A673 (cell line): ENCODE data around the gene ATG12. TPM values are rescaled to one million over a fixed set of nuclear protein-coding genes. Genes with fewer than 3 reads are reported as not detected.

Experiments used
- BruUV-seq: library from RNA; stranded (reverse); fragments of 400-500 nt; replicated peaks from 2 replicates; lab custom pipeline; 2021; lab: Mats Ljungman, UMichigan
- CTCF ChIA-PET: fragments of 300-600 bp; sonication (Branson Sonifier 250); formaldehyde crosslinking; loops from one replicate; lab custom pipeline; 2022; ENCODE audit warnings: antibody characterized with exemption; lab: Charles Lee
- POLR2A ChIA-PET: fragments of 300-600 bp; sonication (Branson Sonifier 250); formaldehyde crosslinking; loops from one replicate; lab custom pipeline; 2022; ENCODE audit warnings: antibody characterized with exemption; ENCODE audit not compliant: low non-redundant PET; lab: Charles Lee
- DNase-seq: peaks from one replicate; pipeline ENCODE4 v3.0.0-alpha.2; 2015; ENCODE audit warnings: low spot score
- H3K27ac ChIP-seq: fragments of 200-600 bp; sonication (generic); 2 replicates; pipeline ENCODE4 v1.5.1; 2016; ENCODE audit warnings: mixed run types, low read depth, mild to moderate bottlenecking, mixed read lengths, antibody characterized with exemption, low read length; ENCODE audit not compliant: poor library complexity, severe bottlenecking
- H3K27me3 ChIP-seq: fragments of 200-600 bp; sonication (generic); replicated peaks from 2 replicates; pipeline ENCODE4 v1.6.1; 2017; ENCODE audit warnings: mixed run types, low read depth, mild to moderate bottlenecking, mixed read lengths, antibody characterized with exemption, low read length; ENCODE audit not compliant: insufficient read depth, poor library complexity
- H3K36me3 ChIP-seq: fragments of 200-600 bp; sonication (generic); 2 replicates; pipeline ENCODE4 v1.6.1; 2016; ENCODE audit warnings: mixed run types, mild to moderate bottlenecking, mixed read lengths, antibody characterized with exemption, low read length; ENCODE audit not compliant: insufficient read depth, poor library complexity, severe bottlenecking
- H3K4me1 ChIP-seq: fragments of 200-600 bp; sonication (generic); 2 replicates; pipeline ENCODE4 v1.6.1; 2017; ENCODE audit warnings: mixed run types, mild to moderate bottlenecking, mixed read lengths, antibody characterized with exemption, low read length; ENCODE audit not compliant: insufficient read depth, poor library complexity, severe bottlenecking
- H3K4me3 ChIP-seq: fragments of 200-600 bp; sonication (generic); 2 replicates; pipeline ENCODE4 v1.5.1; 2016; ENCODE audit warnings: low read depth, mixed run types, mild to moderate bottlenecking, mixed read lengths, low read length; ENCODE audit not compliant: poor library complexity, severe bottlenecking
- H3K9me3 ChIP-seq: fragments of 200-600 bp; sonication (generic); 2 replicates; pipeline ENCODE4 v1.6.1; 2016; ENCODE audit warnings: mixed run types, low read depth, mild to moderate bottlenecking, mixed read lengths, antibody characterized with exemption, low read length; ENCODE audit not compliant: poor library complexity, severe bottlenecking
- EZH2 ChIP-seq: fragments of 200-600 bp; sonication (generic); IDR thresholded peaks from 2 replicates; pipeline ENCODE4 v1.6.1; 2017; ENCODE audit warnings: borderline replicate concordance, low read depth, mild to moderate bottlenecking, mixed read lengths, antibody characterized with exemption, low read length; ENCODE audit not compliant: poor library complexity, severe bottlenecking
- intact Hi-C: fragments of 100-400 bp; cut with micrococcal nuclease; formaldehyde crosslinking; loops from one replicate; pipeline ENCODE4 v1.10.0; 2022; ENCODE audit not compliant: unreplicated experiment
- total RNA-seq: library from RNA; stranded (reverse); gene quantifications from 2 replicates; pipeline ENCODE4 v1.2.3, GENCODE V29; 2021
- TF ChIP-seq, protein P1 (sequence below): fragments of 300-800, 200-600 bp; sonication (generic); conservative IDR thresholded peaks from 2 replicates; pipeline ENCODE4 v1.5.1; 2017; ENCODE audit warnings: low read depth, mild to moderate bottlenecking, antibody characterized with exemption, low read length, moderate library complexity, mixed read lengths

Gene ATG12
- total RNA-seq, 1 experiment from 2014 or later, result 55.8 TPM

DNA sequence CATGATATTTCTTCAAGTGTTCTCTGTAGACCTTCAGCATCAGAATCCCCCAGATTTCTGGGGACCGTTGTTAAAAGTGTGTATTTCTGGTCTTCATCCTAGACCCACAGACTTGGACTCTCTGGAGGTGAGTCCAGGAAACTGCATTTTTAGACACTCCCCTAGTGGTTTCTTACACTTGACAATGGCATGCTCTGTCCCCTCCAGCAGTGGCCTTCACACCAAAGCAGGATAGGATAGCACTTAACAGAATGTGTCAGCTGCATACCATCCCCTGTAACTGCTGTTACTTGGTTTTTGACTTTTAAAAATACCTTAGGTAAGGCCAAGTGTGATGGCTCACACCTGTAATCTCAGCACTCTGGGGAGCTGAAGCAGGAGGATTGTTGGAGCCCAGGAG, 45.7 kb downstream of the ATG12 start:
- TF ChIP-seq EZH2, result no peak
- TF ChIP-seq, protein P1, sequence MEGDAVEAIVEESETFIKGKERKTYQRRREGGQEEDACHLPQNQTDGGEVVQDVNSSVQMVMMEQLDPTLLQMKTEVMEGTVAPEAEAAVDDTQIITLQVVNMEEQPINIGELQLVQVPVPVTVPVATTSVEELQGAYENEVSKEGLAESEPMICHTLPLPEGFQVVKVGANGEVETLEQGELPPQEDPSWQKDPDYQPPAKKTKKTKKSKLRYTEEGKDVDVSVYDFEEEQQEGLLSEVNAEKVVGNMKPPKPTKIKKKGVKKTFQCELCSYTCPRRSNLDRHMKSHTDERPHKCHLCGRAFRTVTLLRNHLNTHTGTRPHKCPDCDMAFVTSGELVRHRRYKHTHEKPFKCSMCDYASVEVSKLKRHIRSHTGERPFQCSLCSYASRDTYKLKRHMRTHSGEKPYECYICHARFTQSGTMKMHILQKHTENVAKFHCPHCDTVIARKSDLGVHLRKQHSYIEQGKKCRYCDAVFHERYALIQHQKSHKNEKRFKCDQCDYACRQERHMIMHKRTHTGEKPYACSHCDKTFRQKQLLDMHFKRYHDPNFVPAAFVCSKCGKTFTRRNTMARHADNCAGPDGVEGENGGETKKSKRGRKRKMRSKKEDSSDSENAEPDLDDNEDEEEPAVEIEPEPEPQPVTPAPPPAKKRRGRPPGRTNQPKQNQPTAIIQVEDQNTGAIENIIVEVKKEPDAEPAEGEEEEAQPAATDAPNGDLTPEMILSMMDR, result no peak
- Histone ChIP-seq H3K9me3 (no peaks in the 10 kb centered on the region), H3K36me3 (no peaks in the 10 kb centered on the region), H3K4me3 (no peak overlapping the region), H3K27me3 (peaks cover 26% of the 10 kb centered on the region), H3K27ac (no peak overlapping the region), H3K4me1 (no peaks in the 10 kb centered on the region)
- BruUV-seq, result no TSS peak
- ChIA-PET CTCF (no interaction called here), POLR2A (no interaction called here)
- intact Hi-C loops, result no loop called here
- no peak for DNase-seq

GRCh38 chr5:115788440-115788839, 52.9 kb downstream of the ATG12 start:
- intact Hi-C loops, result no loop called here
- ChIA-PET POLR2A (no interaction called here), CTCF (no interaction called here)
- Histone ChIP-seq H3K4me3 (no peak overlapping the region), H3K9me3 (no peaks in the 10 kb centered on the region), H3K4me1 (no peaks in the 10 kb centered on the region), H3K27me3 (peaks cover 49% of the 10 kb centered on the region), H3K27ac (no peak overlapping the region), H3K36me3 (no peaks in the 10 kb centered on the region)
- TF ChIP-seq, protein P1, result no peak
- no peak for TF ChIP-seq EZH2
- no peak for DNase-seq
- no TSS peak for BruUV-seq

- ChIA-PET POLR2A (no interaction called here), CTCF (no interaction called here)
- TF ChIP-seq, protein P1, result no peak
- no peak for TF ChIP-seq EZH2
- H3K4me1 ChIP-seq, result no peaks in the 10 kb centered on the region
- H3K4me3 ChIP-seq, result no peak overlapping the region
- no peaks in the 10 kb centered on the region for H3K36me3 ChIP-seq
- peaks cover 43% of the 10 kb centered on the region for H3K27me3 ChIP-seq
- no peaks in the 10 kb centered on the region for H3K9me3 ChIP-seq
- H3K27ac ChIP-seq, result no peak overlapping the region
- intact Hi-C loops, result no loop called here
- no TSS peak for BruUV-seq
- DNase-seq, result no peak
Measured at GRCh38 chr5:115787426-115787825, 53.9 kb downstream of the ATG12 start.
